ENCODE results near the gene GDF9. TPM values are rescaled to one million over a fixed set of nuclear protein-coding genes. Genes with fewer than 3 reads are reported as not detected.

GDF9 gene
- total RNA-seq = under 0.01 and 0.26 TPM in 2 replicates

GRCh38 chr5:132866342-132867045 lies at the start of gene GDF9, which contains the start of gene UQCRQ:
TSS of gene GDF9 (minus strand) at chr5:132866469. CDS start at chr5:132864533, 1,936 bp downstream.
TSS of gene UQCRQ (plus strand) at chr5:132866642. CDS start at chr5:132866882, 240 bp downstream.
- peak; percentile 30 for TF ChIP-seq CTCF (IDR thresholded peaks at IDR 0.05; ENCODE audit: insufficient read depth, low read length, severe bottlenecking)
- FAIRE-seq (no peak), DNase-seq (ENCODE audit: low read depth) (peak; percentile 100)
- Histone ChIP-seq H3K4me3 (ENCODE audit: low read depth, low read length) (peak within 1 kb of the TSS; percentile 75), H3K36me3 (ENCODE audit: control insufficient read depth, insufficient read depth, low read length) (peaks cover 5% of the 10 kb centered on the region), H3K27me3 (ENCODE audit: control insufficient read depth, insufficient read depth, low read length) (no peaks in the 10 kb centered on the region)

- peak; percentile 33 for DNase-seq (ENCODE audit: low read depth)
Measured at GRCh38 chr5:132915681-132916080, 49.4 kb upstream of the GDF9 start.

GRCh38 chr5:132909702-132910101 lies 43.4 kb upstream of the GDF9 start:
- TF ChIP-seq CTCF (IDR thresholded peaks at IDR 0.05; ENCODE audit: insufficient read depth, low read length, severe bottlenecking) = no peak
- no peaks in the 10 kb centered on the region for H3K27me3 ChIP-seq (ENCODE audit: control insufficient read depth, insufficient read depth, low read length)
- H3K4me3 ChIP-seq (ENCODE audit: low read depth, low read length) = no peak overlapping the region
- no peak for DNase-seq (ENCODE audit: low read depth)
- no peak for FAIRE-seq
- peaks cover 2% of the 10 kb centered on the region for H3K36me3 ChIP-seq (ENCODE audit: control insufficient read depth, insufficient read depth, low read length)

More at GRCh38 chr5:132915681-132916080, 49.4 kb upstream of the GDF9 start:
- no peak overlapping the region for H3K4me3 ChIP-seq (ENCODE audit: low read depth, low read length)
- TF ChIP-seq CTCF (IDR thresholded peaks at IDR 0.05; ENCODE audit: insufficient read depth, low read length, severe bottlenecking) = no peak
- no peak for FAIRE-seq
- H3K36me3 ChIP-seq (ENCODE audit: control insufficient read depth, insufficient read depth, low read length) = peaks cover 7% of the 10 kb centered on the region
- H3K27me3 ChIP-seq (ENCODE audit: control insufficient read depth, insufficient read depth, low read length) = no peaks in the 10 kb centered on the region

- DNase-seq (ENCODE audit: low read depth) (peak; percentile 28), FAIRE-seq (no peak)
- no peak for TF ChIP-seq CTCF (IDR thresholded peaks at IDR 0.05; ENCODE audit: insufficient read depth, low read length, severe bottlenecking)
- H3K4me3 ChIP-seq (ENCODE audit: low read depth, low read length) = no peak overlapping the region
- H3K36me3 ChIP-seq (ENCODE audit: control insufficient read depth, insufficient read depth, low read length) = peaks cover under 1% of the 10 kb centered on the region
- no peaks in the 10 kb centered on the region for H3K27me3 ChIP-seq (ENCODE audit: control insufficient read depth, insufficient read depth, low read length)
Measured at GRCh38 chr5:132907161-132907560, 40.9 kb upstream of the GDF9 start.

GRCh38 chr5:132905938-132906337 lies 39.7 kb upstream of the GDF9 start:
- Histone ChIP-seq H3K27me3 (ENCODE audit: control insufficient read depth, insufficient read depth, low read length) (no peaks in the 10 kb centered on the region), H3K4me3 (ENCODE audit: low read depth, low read length) (no peak overlapping the region), H3K36me3 (ENCODE audit: control insufficient read depth, insufficient read depth, low read length) (peaks cover 2% of the 10 kb centered on the region)
- DNase-seq (ENCODE audit: low read depth) (peak; percentile 92), FAIRE-seq (no peak)
- peak; percentile 33 for TF ChIP-seq CTCF (IDR thresholded peaks at IDR 0.05; ENCODE audit: insufficient read depth, low read length, severe bottlenecking)
